Activated naive CD4-positive, alpha-beta T cell treated with anti-CD3 and anti-CD28 coated beads, Interleukin-2, amount 10 ng/mL, durations not matched to agents 7 days and 5 days (primary cell): ENCODE results near the gene LPAR5.
A peak's percentile ranks its signal among the peaks of the same experiment; 100 is the strongest.

Experiments
- CTCF ChIA-PET: fragments of 350-600 bp; sonication (Branson Sonifier 250); formaldehyde crosslinking; loops from one replicate; lab custom pipeline; 2021; ENCODE audit warnings: antibody characterized with exemption; lab: Charles Lee
- DNase-seq: peaks from one replicate; pipeline ENCODE4 v3.0.0-alpha.2; 2020
- H3K27ac Mint-ChIP-seq: one replicate; pipeline ENCODE4 v1.8.0; 2021; ENCODE audit warnings: mild to moderate bottlenecking, moderate library complexity, mixed read lengths
- H3K27me3 Mint-ChIP-seq: one replicate; pipeline ENCODE4 v1.8.0; 2021; ENCODE audit warnings: mild to moderate bottlenecking, mixed read lengths
- H3K36me3 Mint-ChIP-seq: one replicate; pipeline ENCODE4 v1.8.0; 2021; ENCODE audit warnings: mixed read lengths
- H3K4me1 Mint-ChIP-seq: one replicate; pipeline ENCODE4 v1.8.0; 2021; ENCODE audit warnings: mixed read lengths
- H3K4me3 Mint-ChIP-seq: one replicate; pipeline ENCODE4 v1.8.0; 2021; ENCODE audit warnings: mild to moderate bottlenecking, moderate library complexity, mixed read lengths
- H3K9me3 Mint-ChIP-seq: one replicate; pipeline ENCODE4 v1.8.0; 2021; ENCODE audit warnings: mixed read lengths

The LPAR5 gene

GRCh38 chr12:6575648-6576047, 60.1 kb downstream of the LPAR5 start:
- Mint-ChIP-seq H3K9me3 (no peaks in the 10 kb centered on the region), H3K36me3 (peaks cover 64% of the 10 kb centered on the region)

GRCh38 chr12:6574576-6575295, 61.0 kb downstream of the LPAR5 start:
- DNase-seq: no peak
- Mint-ChIP-seq H3K36me3 (peaks cover 68% of the 10 kb centered on the region), H3K9me3 (no peaks in the 10 kb centered on the region), H3K4me3 (no peak overlapping the region), H3K27me3 (no peaks in the 10 kb centered on the region), H3K4me1 (peaks cover 8% of the 10 kb centered on the region), H3K27ac (peak overlapping the region; percentile 11)
- CTCF ChIA-PET: interaction anchor here (1.0 to 1.1 kb wide), 2 partner anchors 11 to 28 kb away, joined by 3 to 4 read pairs; no protein-coding TSS in a partner anchor

More at GRCh38 chr12:6575648-6576047, 60.1 kb downstream of the LPAR5 start:
- CTCF ChIA-PET: interaction anchor here (1.5 kb wide), 1 partner anchor 13 kb away, joined by 3 read pairs; no protein-coding TSS in a partner anchor
- Mint-ChIP-seq H3K4me3 (no peak overlapping the region), H3K27me3 (no peaks in the 10 kb centered on the region), H3K27ac (no peak overlapping the region), H3K4me1 (no peaks in the 10 kb centered on the region)
- no peak for DNase-seq

- no peaks in the 10 kb centered on the region for H3K9me3 Mint-ChIP-seq
- no peak for DNase-seq
- CTCF ChIA-PET: interaction anchor here (1.4 kb wide), 1 partner anchor 10 kb away, joined by 4 read pairs; no protein-coding TSS in a partner anchor
- no peak overlapping the region for H3K4me3 Mint-ChIP-seq
- H3K36me3 Mint-ChIP-seq: peaks cover 68% of the 10 kb centered on the region
- peaks cover 20% of the 10 kb centered on the region for H3K4me1 Mint-ChIP-seq
- no peak overlapping the region for H3K27ac Mint-ChIP-seq
- no peaks in the 10 kb centered on the region for H3K27me3 Mint-ChIP-seq
These were observed 62.8 kb downstream of the LPAR5 start for GRCh38 chr12:6573001-6573400.

GRCh38 chr12:6570264-6570887, 65.4 kb downstream of the LPAR5 start:
- peaks cover 66% of the 10 kb centered on the region for H3K36me3 Mint-ChIP-seq
- peak overlapping the region; percentile 68 for H3K27ac Mint-ChIP-seq
- peak overlapping the region; percentile 8 for H3K4me3 Mint-ChIP-seq
- H3K9me3 Mint-ChIP-seq: no peaks in the 10 kb centered on the region
- DNase-seq: peak; percentile 68
- H3K4me1 Mint-ChIP-seq: peaks cover 41% of the 10 kb centered on the region
- no peaks in the 10 kb centered on the region for H3K27me3 Mint-ChIP-seq
- CTCF ChIA-PET: interaction anchor here (0.6 to 2.2 kb wide), 22 partner anchors 11 to 268 kb away, joined by 3 to 7 read pairs (median 3); no protein-coding TSS in a partner anchor

- H3K27me3 Mint-ChIP-seq: no peaks in the 10 kb centered on the region
- peak overlapping the region; percentile 99 for H3K4me3 Mint-ChIP-seq
- CTCF ChIA-PET: interaction anchor here (0.6 to 2.2 kb wide), 11 partner anchors 10 to 144 kb away, joined by 3 to 7 read pairs (median 4); no protein-coding TSS in a partner anchor
- peak overlapping the region; percentile 68 for H3K27ac Mint-ChIP-seq
- DNase-seq: no peak
- H3K9me3 Mint-ChIP-seq: no peaks in the 10 kb centered on the region
- peaks cover 41% of the 10 kb centered on the region for H3K4me1 Mint-ChIP-seq
- H3K36me3 Mint-ChIP-seq: peaks cover 65% of the 10 kb centered on the region
These were observed 66.0 kb downstream of the LPAR5 start for GRCh38 chr12:6569786-6570185.

GRCh38 chr12:6569312-6569711, 66.4 kb downstream of the LPAR5 start:
- peaks cover 65% of the 10 kb centered on the region for H3K36me3 Mint-ChIP-seq
- CTCF ChIA-PET: interaction anchor here (0.6 to 1.3 kb wide), 2 partner anchors 10 to 144 kb away, joined by 3 to 4 read pairs; no protein-coding TSS in a partner anchor
- no peaks in the 10 kb centered on the region for H3K9me3 Mint-ChIP-seq
- peak overlapping the region; percentile 99 for H3K4me3 Mint-ChIP-seq
- H3K27ac Mint-ChIP-seq: peak overlapping the region; percentile 75
- no peak for DNase-seq
- H3K4me1 Mint-ChIP-seq: peaks cover 41% of the 10 kb centered on the region
- no peaks in the 10 kb centered on the region for H3K27me3 Mint-ChIP-seq
